Glomerular endothelial cell (primary cell): ENCODE measurements around the gene ERBB4. TPM values are rescaled to one million over a fixed set of nuclear protein-coding genes. Genes with fewer than 3 reads are reported as not detected.
"Not testable (repeated sequence)": the region's sequence is repeated elsewhere in the genome, so short reads cannot be mapped to it uniquely, and the experiment has no call there.

Experiments used
- DNase-seq: peaks from one replicate; pipeline ENCODE4 v3.0.0-alpha.2; 2011; ENCODE audit warnings: low read depth, low spot score; ENCODE audit errors: extremely low read depth
- total RNA-seq: library from RNA; depleted of rRNA; stranded (reverse); fragments of >200 nt; gene quantifications from 2 replicates; pipeline ENCODE4 v1.2.3, GENCODE V29; 2015

The ERBB4 gene
- total RNA-seq, 1 donor from 2014 or later: 0.18 TPM

- no peak for DNase-seq
These were observed 226.7 kb downstream of the ERBB4 start for GRCh38 chr2:212311807-212312404.

- no peak for DNase-seq
These were observed 238.7 kb downstream of the ERBB4 start for GRCh38 chr2:212299943-212300342.

- no peak for DNase-seq
These were observed 239.3 kb downstream of the ERBB4 start for GRCh38 chr2:212299333-212299732.

GRCh38 chr2:212295571-212295970 is 243.0 kb downstream of the ERBB4 start:
- no peak for DNase-seq

GRCh38 chr2:212294816-212295215 is 243.8 kb downstream of the ERBB4 start:
- DNase-seq: no peak

- DNase-seq: no peak
These were observed 249.3 kb downstream of the ERBB4 start for GRCh38 chr2:212289301-212289700.

- no peak for DNase-seq
These were observed 250.3 kb downstream of the ERBB4 start for GRCh38 chr2:212288308-212288707.

- no peak for DNase-seq
These were observed 254.4 kb downstream of the ERBB4 start for GRCh38 chr2:212284166-212284565.

GRCh38 chr2:212282671-212283261 is 255.8 kb downstream of the ERBB4 start:
- no peak for DNase-seq

GRCh38 chr2:212276813-212277212 is 261.8 kb downstream of the ERBB4 start:
- no peak for DNase-seq

- no peak for DNase-seq
These were observed 264.4 kb downstream of the ERBB4 start for GRCh38 chr2:212274215-212274614.

GRCh38 chr2:212271583-212271982 is 267.0 kb downstream of the ERBB4 start:
- DNase-seq: no peak

GRCh38 chr2:212269005-212269404 is 269.6 kb downstream of the ERBB4 start:
- no peak for DNase-seq

GRCh38 chr2:212266297-212266696 is 272.3 kb downstream of the ERBB4 start:
- DNase-seq: no peak

- DNase-seq: no peak
These were observed 272.8 kb downstream of the ERBB4 start for GRCh38 chr2:212265777-212266176.

GRCh38 chr2:212264187-212264586 is 274.4 kb downstream of the ERBB4 start:
- DNase-seq: no peak

GRCh38 chr2:212259226-212259625 is 279.4 kb downstream of the ERBB4 start:
- DNase-seq: no peak

- no peak for DNase-seq
These were observed 284.3 kb downstream of the ERBB4 start for GRCh38 chr2:212254339-212254738.

- no peak for DNase-seq
These were observed 289.2 kb downstream of the ERBB4 start for GRCh38 chr2:212249451-212249850.

GRCh38 chr2:212245880-212246279 is 292.7 kb downstream of the ERBB4 start:
- no peak for DNase-seq

- no peak for DNase-seq
These were observed 295.9 kb downstream of the ERBB4 start for GRCh38 chr2:212242724-212243123.

- not testable (repeated sequence) for DNase-seq
These were observed 300.4 kb downstream of the ERBB4 start for GRCh38 chr2:212238152-212238551.
